Fibroblast of the aortic adventitia (primary cell): Measurements from ENCODE around the gene SHISA6. TPM values are rescaled to one million over a fixed set of nuclear protein-coding genes. Genes with fewer than 3 reads are reported as not detected.

Source experiments
- DNase-seq: peaks from one replicate; pipeline ENCODE4 v3.0.0-alpha.2; 2010; ENCODE audit warnings: low read depth
- H3K4me3 ChIP-seq: 2 replicates; pipeline ENCODE4 v1.5.1; 2011; ENCODE audit warnings: low read depth, mild to moderate bottlenecking, control low read depth, low read length, moderate library complexity
- total RNA-seq: library from RNA; depleted of rRNA; stranded (reverse); fragments of >200 nt; gene quantifications from 2 replicates; pipeline ENCODE4 v1.2.3, GENCODE V29; 2012; ENCODE audit warnings: low replicate concordance
- TF ChIP-seq, protein P1 (sequence below): IDR thresholded peaks from 2 replicates; pipeline ENCODE4 v1.5.1; 2011; ENCODE audit warnings: mild to moderate bottlenecking, low read length, control low read depth, inconsistent platforms; ENCODE audit not compliant: insufficient read depth

Gene SHISA6
- total RNA-seq, 1 donor: not detected

DNA sequence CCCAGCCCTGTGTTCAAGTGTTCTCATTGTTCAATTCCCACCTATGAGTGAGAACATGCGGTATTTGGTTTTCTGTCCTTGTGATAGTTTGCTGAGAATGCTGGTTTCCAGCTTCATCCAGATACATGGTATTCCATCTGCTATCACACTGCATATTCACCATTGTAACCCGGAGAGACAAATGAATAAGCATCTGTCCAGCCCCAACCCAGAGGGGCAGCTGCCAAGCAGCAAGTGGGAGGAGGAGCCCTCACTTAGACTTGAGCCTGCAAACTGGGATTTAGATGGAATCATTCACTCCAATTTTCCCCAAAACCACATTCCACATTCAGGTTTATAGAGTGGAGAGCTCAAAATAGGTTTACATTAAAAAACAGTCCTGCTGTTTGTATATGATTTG lies 41.6 kb downstream of the SHISA6 start:
- H3K4me3 ChIP-seq: no peak overlapping the region
- TF ChIP-seq, protein P1, sequence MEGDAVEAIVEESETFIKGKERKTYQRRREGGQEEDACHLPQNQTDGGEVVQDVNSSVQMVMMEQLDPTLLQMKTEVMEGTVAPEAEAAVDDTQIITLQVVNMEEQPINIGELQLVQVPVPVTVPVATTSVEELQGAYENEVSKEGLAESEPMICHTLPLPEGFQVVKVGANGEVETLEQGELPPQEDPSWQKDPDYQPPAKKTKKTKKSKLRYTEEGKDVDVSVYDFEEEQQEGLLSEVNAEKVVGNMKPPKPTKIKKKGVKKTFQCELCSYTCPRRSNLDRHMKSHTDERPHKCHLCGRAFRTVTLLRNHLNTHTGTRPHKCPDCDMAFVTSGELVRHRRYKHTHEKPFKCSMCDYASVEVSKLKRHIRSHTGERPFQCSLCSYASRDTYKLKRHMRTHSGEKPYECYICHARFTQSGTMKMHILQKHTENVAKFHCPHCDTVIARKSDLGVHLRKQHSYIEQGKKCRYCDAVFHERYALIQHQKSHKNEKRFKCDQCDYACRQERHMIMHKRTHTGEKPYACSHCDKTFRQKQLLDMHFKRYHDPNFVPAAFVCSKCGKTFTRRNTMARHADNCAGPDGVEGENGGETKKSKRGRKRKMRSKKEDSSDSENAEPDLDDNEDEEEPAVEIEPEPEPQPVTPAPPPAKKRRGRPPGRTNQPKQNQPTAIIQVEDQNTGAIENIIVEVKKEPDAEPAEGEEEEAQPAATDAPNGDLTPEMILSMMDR: no peak
- DNase-seq: no peak

DNA sequence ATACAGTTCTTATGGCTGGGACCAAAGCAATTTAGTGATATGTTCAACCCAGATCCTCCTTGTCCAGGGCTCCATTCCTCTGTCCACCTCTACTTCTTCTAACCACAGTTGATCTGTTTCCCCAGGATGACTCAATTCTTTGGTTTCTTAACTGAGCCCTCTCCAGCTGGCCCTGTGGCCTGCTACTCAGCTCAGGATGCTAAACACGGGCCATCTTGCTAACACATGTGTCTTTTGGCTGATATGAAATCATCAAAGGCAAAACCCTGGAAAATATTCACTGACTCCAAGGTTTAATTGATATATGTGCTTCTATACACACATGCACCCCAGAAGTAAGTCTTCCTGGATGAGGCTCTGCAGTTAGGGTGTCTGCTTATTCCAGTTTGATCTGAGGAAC lies 43.8 kb downstream of the SHISA6 start:
- TF ChIP-seq, protein P1: no peak
- H3K4me3 ChIP-seq: no peak overlapping the region
- no peak for DNase-seq

DNA sequence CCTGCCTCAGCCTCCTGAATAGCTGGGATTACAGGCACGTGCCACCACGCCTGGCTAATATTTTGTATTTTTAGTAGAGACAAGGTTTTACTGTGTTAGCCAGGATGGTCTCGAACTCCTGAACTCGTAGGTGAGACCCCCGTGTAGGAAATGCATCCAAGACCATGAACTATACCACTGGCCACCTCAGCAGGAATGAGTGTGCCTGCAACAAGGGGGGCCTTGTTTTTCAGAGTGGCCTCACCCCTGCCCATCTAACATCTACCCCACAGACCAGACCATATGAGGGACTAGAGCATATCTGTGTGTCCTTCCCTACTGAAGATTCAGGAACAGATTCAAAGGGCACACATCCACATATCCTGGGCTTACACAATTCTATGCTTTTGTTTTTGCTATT lies 44.9 kb downstream of the SHISA6 start:
- TF ChIP-seq, protein P1: no peak

DNA sequence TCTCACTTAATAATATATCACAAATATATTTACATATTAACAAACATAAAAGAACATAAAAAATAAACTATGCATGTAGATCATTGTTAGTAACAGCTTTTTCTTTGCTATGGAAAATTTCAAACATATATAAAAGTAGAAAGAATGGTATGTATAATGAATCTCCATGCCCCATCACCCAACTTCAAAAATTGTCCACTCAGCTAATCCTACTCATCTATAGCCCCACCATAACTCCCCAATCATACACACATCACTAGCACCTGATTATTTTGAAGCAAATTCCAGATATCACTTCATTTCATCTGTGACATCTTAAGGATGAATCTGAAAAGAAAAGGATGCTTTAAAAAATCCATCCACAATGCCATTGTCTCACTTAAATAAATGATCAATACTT lies 46.8 kb downstream of the SHISA6 start:
- DNase-seq: no peak
- no peak overlapping the region for H3K4me3 ChIP-seq
- TF ChIP-seq, protein P1: no peak

More for the DNA sequence above, 44.9 kb downstream of the SHISA6 start:
- no peak overlapping the region for H3K4me3 ChIP-seq
- DNase-seq: no peak

DNA sequence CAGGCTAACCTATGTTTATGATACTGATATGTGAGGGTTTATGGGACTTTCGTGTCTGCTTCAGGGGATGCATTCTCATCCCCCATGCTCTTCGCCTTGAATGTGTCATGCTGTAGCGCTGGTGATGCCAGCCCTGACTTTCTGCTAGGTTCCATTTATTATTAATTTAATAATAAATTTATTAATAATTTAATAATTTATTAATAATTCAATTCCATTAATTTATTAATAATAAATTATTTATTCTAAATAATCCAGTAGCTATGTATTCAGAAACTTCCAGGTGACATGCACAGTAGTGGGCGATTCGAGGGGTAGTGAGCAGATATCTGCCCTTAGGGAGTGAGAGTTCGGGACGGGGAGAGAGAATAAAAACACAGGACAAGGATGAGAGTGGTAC lies 49.8 kb downstream of the SHISA6 start:
- TF ChIP-seq, protein P1: no peak
- H3K4me3 ChIP-seq: no peak overlapping the region
- DNase-seq: no peak

DNA sequence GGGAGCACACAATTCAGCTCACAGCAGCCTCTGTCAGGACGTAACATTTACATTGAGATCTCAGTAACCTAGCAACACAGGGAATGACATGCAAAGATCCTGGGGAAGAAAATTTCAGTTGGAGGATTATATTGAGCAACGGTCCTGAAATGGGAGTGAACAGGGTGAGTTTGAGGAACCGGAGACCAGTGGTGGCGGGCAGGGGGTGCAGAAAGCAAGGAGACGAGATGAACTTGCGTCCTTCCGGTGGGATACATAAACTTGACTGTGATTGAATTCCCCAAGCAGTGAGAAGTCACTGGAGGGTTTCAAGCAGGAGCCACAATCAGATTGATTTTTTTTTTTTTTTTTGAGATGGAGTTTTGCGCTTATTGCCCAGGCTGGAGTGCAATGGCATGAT lies 51.5 kb downstream of the SHISA6 start:
- no peak overlapping the region for H3K4me3 ChIP-seq
- no peak for DNase-seq
- TF ChIP-seq, protein P1: no peak

DNA sequence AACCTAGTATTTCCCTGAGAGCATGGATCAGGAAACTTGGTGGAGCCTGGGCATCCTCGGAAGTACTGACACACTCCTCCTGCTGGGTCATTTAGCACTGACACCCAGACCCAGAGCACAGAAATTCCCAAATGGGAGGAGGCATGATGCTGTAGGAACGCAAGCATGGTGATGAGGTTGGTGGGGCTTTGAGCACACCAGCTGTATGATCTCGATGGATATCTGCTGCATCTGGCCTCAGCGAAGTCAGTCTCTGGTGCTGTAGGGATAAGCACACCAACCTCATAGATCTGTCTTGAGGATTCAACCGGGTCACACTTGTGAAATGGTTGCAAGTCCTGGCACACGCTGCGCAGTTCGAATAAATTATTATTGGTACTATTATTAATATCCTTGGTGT lies 52.5 kb downstream of the SHISA6 start:
- TF ChIP-seq, protein P1: no peak
- DNase-seq: no peak
- no peak overlapping the region for H3K4me3 ChIP-seq
